Astrocyte (in vitro differentiated cells and primary cell): ENCODE measurements around the gene GRIK1.

Source experiments
- EZH2 ChIP-seq: IDR thresholded peaks from 2 replicates; pipeline ENCODE4 v1.6.1; 2012; ENCODE audit warnings: mild to moderate bottlenecking, low read length, inconsistent platforms; ENCODE audit not compliant: insufficient read depth
- TF ChIP-seq, protein P1 (sequence below): IDR thresholded peaks from 2 replicates; pipeline ENCODE4 v1.5.1; 2011; ENCODE audit warnings: low read depth, mild to moderate bottlenecking, inconsistent platforms, low read length, moderate library complexity; ENCODE audit not compliant: insufficient read depth

DNA sequence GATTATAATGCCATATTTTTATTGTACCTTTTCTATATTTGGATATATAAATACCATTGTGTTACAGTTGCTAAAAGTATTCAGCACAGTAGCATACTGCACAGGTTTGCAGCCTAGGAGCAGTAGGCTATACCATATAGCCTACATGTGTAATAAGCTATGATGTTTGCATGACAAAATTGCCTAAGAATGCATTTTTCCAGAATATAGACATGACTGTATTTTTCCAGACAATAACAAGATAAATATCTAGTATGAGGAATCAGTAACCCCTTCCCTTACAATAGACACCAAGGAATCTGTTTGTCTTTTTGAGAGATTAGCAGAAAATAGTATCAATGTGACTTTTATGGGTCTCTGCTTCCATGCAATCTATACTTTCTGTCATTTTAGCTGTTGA is 228.6 kb downstream of the GRIK1 start:
- TF ChIP-seq, protein P1, sequence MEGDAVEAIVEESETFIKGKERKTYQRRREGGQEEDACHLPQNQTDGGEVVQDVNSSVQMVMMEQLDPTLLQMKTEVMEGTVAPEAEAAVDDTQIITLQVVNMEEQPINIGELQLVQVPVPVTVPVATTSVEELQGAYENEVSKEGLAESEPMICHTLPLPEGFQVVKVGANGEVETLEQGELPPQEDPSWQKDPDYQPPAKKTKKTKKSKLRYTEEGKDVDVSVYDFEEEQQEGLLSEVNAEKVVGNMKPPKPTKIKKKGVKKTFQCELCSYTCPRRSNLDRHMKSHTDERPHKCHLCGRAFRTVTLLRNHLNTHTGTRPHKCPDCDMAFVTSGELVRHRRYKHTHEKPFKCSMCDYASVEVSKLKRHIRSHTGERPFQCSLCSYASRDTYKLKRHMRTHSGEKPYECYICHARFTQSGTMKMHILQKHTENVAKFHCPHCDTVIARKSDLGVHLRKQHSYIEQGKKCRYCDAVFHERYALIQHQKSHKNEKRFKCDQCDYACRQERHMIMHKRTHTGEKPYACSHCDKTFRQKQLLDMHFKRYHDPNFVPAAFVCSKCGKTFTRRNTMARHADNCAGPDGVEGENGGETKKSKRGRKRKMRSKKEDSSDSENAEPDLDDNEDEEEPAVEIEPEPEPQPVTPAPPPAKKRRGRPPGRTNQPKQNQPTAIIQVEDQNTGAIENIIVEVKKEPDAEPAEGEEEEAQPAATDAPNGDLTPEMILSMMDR, result no peak
- TF ChIP-seq EZH2, result no peak
